ENCODE data around the gene RGS17. TPM values are rescaled to one million over a fixed set of nuclear protein-coding genes. Genes with fewer than 3 reads are reported as not detected.

Gene RGS17
- polyA plus RNA-seq, 1 donor = 2.4 TPM

GRCh38 chr6:153059757-153060156, 71.3 kb downstream of the RGS17 start:
- no CpG with 5 or more reads among the region's 1 CpG for WGBS (ENCODE audit: insufficient coverage, low lambda C conversion rate)

DNA sequence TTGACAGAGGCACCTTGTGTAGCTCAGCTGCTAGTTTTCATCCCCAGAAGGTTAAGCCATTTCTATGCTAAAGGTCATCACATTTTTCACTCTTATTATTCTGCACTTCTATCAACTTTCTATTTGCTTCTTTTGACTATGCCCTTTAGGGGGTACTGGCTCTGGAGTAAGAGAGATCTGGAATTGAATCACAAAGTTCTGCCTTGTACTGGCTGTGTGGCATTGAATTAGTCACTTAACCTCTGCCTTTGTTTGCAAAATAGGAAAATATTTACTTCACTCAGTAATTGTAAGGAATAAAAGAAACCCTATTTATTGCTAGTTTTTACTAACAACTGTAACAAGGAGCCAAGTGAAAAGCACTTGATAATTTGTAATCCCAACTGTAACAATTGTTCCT, 71.8 kb downstream of the RGS17 start:
- no peaks in the 10 kb centered on the region for H3K4me1 ChIP-seq (ENCODE audit: control insufficient read depth, insufficient read depth, low read length)
- no peak overlapping the region for H3K4me3 ChIP-seq (ENCODE audit: low read length)
- H3K9me3 ChIP-seq (ENCODE audit: control insufficient read depth, low read depth, low read length) = no peaks in the 10 kb centered on the region
- no peak for DNase-seq
- no peaks in the 10 kb centered on the region for H3K27me3 ChIP-seq (ENCODE audit: control insufficient read depth, insufficient read depth, low read length)
- H3K36me3 ChIP-seq (ENCODE audit: control insufficient read depth, insufficient read depth, low read length) = no peaks in the 10 kb centered on the region
- no peak overlapping the region for H3K27ac ChIP-seq (ENCODE audit: low read length)

More at GRCh38 chr6:153059757-153060156, 71.3 kb downstream of the RGS17 start:
- Histone ChIP-seq H3K27me3 (ENCODE audit: control insufficient read depth, insufficient read depth, low read length) (no peaks in the 10 kb centered on the region), H3K4me3 (ENCODE audit: low read length) (no peak overlapping the region), H3K36me3 (ENCODE audit: control insufficient read depth, insufficient read depth, low read length) (no peaks in the 10 kb centered on the region), H3K27ac (ENCODE audit: low read length) (no peak overlapping the region), H3K4me1 (ENCODE audit: control insufficient read depth, insufficient read depth, low read length) (no peaks in the 10 kb centered on the region), H3K9me3 (ENCODE audit: control insufficient read depth, low read depth, low read length) (no peaks in the 10 kb centered on the region)
- DNase-seq = no peak

DNA sequence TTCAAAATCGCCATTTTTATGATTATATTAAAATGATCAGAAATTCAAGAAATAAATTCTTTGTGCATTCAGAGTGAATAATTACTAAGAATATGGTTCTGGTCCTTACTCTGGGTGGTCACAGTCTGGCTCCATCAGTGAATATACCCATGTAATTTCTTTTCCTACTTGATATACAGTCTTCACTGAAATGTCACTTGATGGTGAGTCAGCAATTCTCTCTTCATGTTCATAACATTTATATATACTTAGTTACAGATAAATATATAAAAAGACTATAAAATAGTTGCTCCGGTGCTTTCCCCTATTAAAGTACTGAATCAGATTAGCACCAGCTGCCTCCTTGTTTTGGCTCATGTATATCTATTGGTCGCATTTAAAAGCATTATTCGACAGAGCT, 72.2 kb downstream of the RGS17 start:
- Histone ChIP-seq H3K4me3 (ENCODE audit: low read length) (no peak overlapping the region), H3K4me1 (ENCODE audit: control insufficient read depth, insufficient read depth, low read length) (no peaks in the 10 kb centered on the region), H3K36me3 (ENCODE audit: control insufficient read depth, insufficient read depth, low read length) (no peaks in the 10 kb centered on the region), H3K27me3 (ENCODE audit: control insufficient read depth, insufficient read depth, low read length) (no peaks in the 10 kb centered on the region), H3K27ac (ENCODE audit: low read length) (no peak overlapping the region), H3K9me3 (ENCODE audit: control insufficient read depth, low read depth, low read length) (no peaks in the 10 kb centered on the region)
- DNase-seq = no peak
- 100% methylated on average over 1 of the region's 4 CpGs for WGBS (ENCODE audit: insufficient coverage, low lambda C conversion rate)

- no peaks in the 10 kb centered on the region for H3K4me1 ChIP-seq (ENCODE audit: control insufficient read depth, insufficient read depth, low read length)
- no peak for DNase-seq
- H3K27ac ChIP-seq (ENCODE audit: low read length) = no peak overlapping the region
- H3K9me3 ChIP-seq (ENCODE audit: control insufficient read depth, low read depth, low read length) = no peaks in the 10 kb centered on the region
- no peaks in the 10 kb centered on the region for H3K27me3 ChIP-seq (ENCODE audit: control insufficient read depth, insufficient read depth, low read length)
- no peaks in the 10 kb centered on the region for H3K36me3 ChIP-seq (ENCODE audit: control insufficient read depth, insufficient read depth, low read length)
- WGBS (ENCODE audit: insufficient coverage, low lambda C conversion rate) = 73% methylated on average over 2 of the region's 4 CpGs
- H3K4me3 ChIP-seq (ENCODE audit: low read length) = no peak overlapping the region
Observed at GRCh38 chr6:153058291-153058690, 72.8 kb downstream of the RGS17 start.

GRCh38 chr6:153056308-153056707, 74.8 kb downstream of the RGS17 start:
- WGBS (ENCODE audit: insufficient coverage, low lambda C conversion rate) = 20% methylated on average over 1 of the region's 2 CpGs
- no peak overlapping the region for H3K27ac ChIP-seq (ENCODE audit: low read length)
- H3K27me3 ChIP-seq (ENCODE audit: control insufficient read depth, insufficient read depth, low read length) = no peaks in the 10 kb centered on the region
- H3K4me3 ChIP-seq (ENCODE audit: low read length) = no peak overlapping the region
- H3K9me3 ChIP-seq (ENCODE audit: control insufficient read depth, low read depth, low read length) = no peaks in the 10 kb centered on the region
- no peaks in the 10 kb centered on the region for H3K36me3 ChIP-seq (ENCODE audit: control insufficient read depth, insufficient read depth, low read length)
- no peaks in the 10 kb centered on the region for H3K4me1 ChIP-seq (ENCODE audit: control insufficient read depth, insufficient read depth, low read length)
- DNase-seq = no peak

GRCh38 chr6:153051801-153052200, 79.3 kb downstream of the RGS17 start:
- DNase-seq = no peak
- H3K27me3 ChIP-seq (ENCODE audit: control insufficient read depth, insufficient read depth, low read length) = no peaks in the 10 kb centered on the region
- no peaks in the 10 kb centered on the region for H3K4me1 ChIP-seq (ENCODE audit: control insufficient read depth, insufficient read depth, low read length)
- no peaks in the 10 kb centered on the region for H3K9me3 ChIP-seq (ENCODE audit: control insufficient read depth, low read depth, low read length)
- no peaks in the 10 kb centered on the region for H3K36me3 ChIP-seq (ENCODE audit: control insufficient read depth, insufficient read depth, low read length)
- H3K27ac ChIP-seq (ENCODE audit: low read length) = no peak overlapping the region
- no peak overlapping the region for H3K4me3 ChIP-seq (ENCODE audit: low read length)

GRCh38 chr6:153048631-153049030, 82.5 kb downstream of the RGS17 start:
- H3K4me3 ChIP-seq (ENCODE audit: low read length) = no peak overlapping the region
- no peak overlapping the region for H3K27ac ChIP-seq (ENCODE audit: low read length)
- no peak for DNase-seq
- no peaks in the 10 kb centered on the region for H3K36me3 ChIP-seq (ENCODE audit: control insufficient read depth, insufficient read depth, low read length)
- no peaks in the 10 kb centered on the region for H3K27me3 ChIP-seq (ENCODE audit: control insufficient read depth, insufficient read depth, low read length)
- 83% methylated on average over 1 of the region's 3 CpGs for WGBS (ENCODE audit: insufficient coverage, low lambda C conversion rate)
- no peaks in the 10 kb centered on the region for H3K4me1 ChIP-seq (ENCODE audit: control insufficient read depth, insufficient read depth, low read length)
- H3K9me3 ChIP-seq (ENCODE audit: control insufficient read depth, low read depth, low read length) = no peaks in the 10 kb centered on the region

GRCh38 chr6:153047386-153047785, 83.7 kb downstream of the RGS17 start:
- no peak for DNase-seq
- H3K27ac ChIP-seq (ENCODE audit: low read length) = no peak overlapping the region
- no peaks in the 10 kb centered on the region for H3K27me3 ChIP-seq (ENCODE audit: control insufficient read depth, insufficient read depth, low read length)
- H3K4me3 ChIP-seq (ENCODE audit: low read length) = no peak overlapping the region
- H3K36me3 ChIP-seq (ENCODE audit: control insufficient read depth, insufficient read depth, low read length) = no peaks in the 10 kb centered on the region
- 93% methylated on average over 2 of the region's 2 CpGs for WGBS (ENCODE audit: insufficient coverage, low lambda C conversion rate)
- no peaks in the 10 kb centered on the region for H3K4me1 ChIP-seq (ENCODE audit: control insufficient read depth, insufficient read depth, low read length)
- H3K9me3 ChIP-seq (ENCODE audit: control insufficient read depth, low read depth, low read length) = no peaks in the 10 kb centered on the region

- Histone ChIP-seq H3K27ac (ENCODE audit: low read length) (no peak overlapping the region), H3K4me3 (ENCODE audit: low read length) (no peak overlapping the region), H3K9me3 (ENCODE audit: control insufficient read depth, low read depth, low read length) (no peaks in the 10 kb centered on the region), H3K36me3 (ENCODE audit: control insufficient read depth, insufficient read depth, low read length) (no peaks in the 10 kb centered on the region), H3K27me3 (ENCODE audit: control insufficient read depth, insufficient read depth, low read length) (no peaks in the 10 kb centered on the region), H3K4me1 (ENCODE audit: control insufficient read depth, insufficient read depth, low read length) (no peaks in the 10 kb centered on the region)
- DNase-seq = no peak
Observed at GRCh38 chr6:153045271-153045670, 85.8 kb downstream of the RGS17 start.

- Histone ChIP-seq H3K4me3 (ENCODE audit: low read length) (no peak overlapping the region), H3K4me1 (ENCODE audit: control insufficient read depth, insufficient read depth, low read length) (no peaks in the 10 kb centered on the region), H3K9me3 (ENCODE audit: control insufficient read depth, low read depth, low read length) (no peaks in the 10 kb centered on the region), H3K27ac (ENCODE audit: low read length) (no peak overlapping the region), H3K27me3 (ENCODE audit: control insufficient read depth, insufficient read depth, low read length) (no peaks in the 10 kb centered on the region), H3K36me3 (ENCODE audit: control insufficient read depth, insufficient read depth, low read length) (no peaks in the 10 kb centered on the region)
- no CpG with 5 or more reads among the region's 4 CpGs for WGBS (ENCODE audit: insufficient coverage, low lambda C conversion rate)
- no peak for DNase-seq
Observed at GRCh38 chr6:153044295-153044694, 86.8 kb downstream of the RGS17 start.

DNA sequence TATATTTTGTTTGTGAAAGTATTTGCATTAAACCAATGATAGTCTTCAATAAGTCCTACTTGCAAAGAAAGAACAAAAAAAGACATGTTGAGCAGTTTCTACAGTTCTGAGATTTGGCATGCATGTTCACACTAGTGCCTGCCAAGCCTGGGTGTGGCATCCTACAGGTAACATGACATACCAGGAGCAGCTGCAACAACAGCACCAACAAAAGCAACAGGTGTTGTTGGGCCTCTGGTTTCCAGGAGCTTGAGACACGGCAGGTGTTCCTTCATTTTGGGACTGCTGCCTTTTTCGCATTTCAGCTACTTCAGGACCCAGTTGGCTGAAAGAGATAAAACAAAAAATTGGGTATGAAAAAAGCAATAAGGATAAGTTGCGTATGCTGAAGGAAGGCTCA, 87.4 kb downstream of the RGS17 start:
- no peaks in the 10 kb centered on the region for H3K4me1 ChIP-seq (ENCODE audit: control insufficient read depth, insufficient read depth, low read length)
- H3K36me3 ChIP-seq (ENCODE audit: control insufficient read depth, insufficient read depth, low read length) = no peaks in the 10 kb centered on the region
- no peak overlapping the region for H3K27ac ChIP-seq (ENCODE audit: low read length)
- no peaks in the 10 kb centered on the region for H3K27me3 ChIP-seq (ENCODE audit: control insufficient read depth, insufficient read depth, low read length)
- no peak overlapping the region for H3K4me3 ChIP-seq (ENCODE audit: low read length)
- no peaks in the 10 kb centered on the region for H3K9me3 ChIP-seq (ENCODE audit: control insufficient read depth, low read depth, low read length)
- no peak for DNase-seq
- WGBS (ENCODE audit: insufficient coverage, low lambda C conversion rate) = 100% methylated on average over 1 of the region's 3 CpGs
